Measurements from ENCODE around the gene PRAMEF1.
"Not testable (repeated sequence)": the region's sequence is repeated elsewhere in the genome, so short reads cannot be mapped to it uniquely, and the experiment has no call there.

PRAMEF1 gene

GRCh38 chr1:12799730-12800129 is 8.5 kb downstream of the PRAMEF1 start:
- no peak overlapping the region for H3K27ac ChIP-seq
- TF ChIP-seq ZFX (IDR thresholded peaks at IDR 0.05): no peak
- no peak for TF ChIP-seq CTCF (conservative IDR thresholded peaks at IDR 0.05)

GRCh38 chr1:12809933-12810332 is 18.7 kb downstream of the PRAMEF1 start:
- H3K27ac ChIP-seq: no peak overlapping the region
- TF ChIP-seq ZFX (IDR thresholded peaks at IDR 0.05) (no peak), CTCF (conservative IDR thresholded peaks at IDR 0.05) (no peak)

- H3K27ac ChIP-seq: no peak overlapping the region
- TF ChIP-seq CTCF (conservative IDR thresholded peaks at IDR 0.05) (no peak), ZFX (IDR thresholded peaks at IDR 0.05) (no peak)
Observed at GRCh38 chr1:12810691-12811408, 19.7 kb downstream of the PRAMEF1 start.

GRCh38 chr1:12811409-12811784 is 20.2 kb downstream of the PRAMEF1 start:
- TF ChIP-seq CTCF (conservative IDR thresholded peaks at IDR 0.05): no peak
- TF ChIP-seq ZFX (IDR thresholded peaks at IDR 0.05): no peak
- H3K27ac ChIP-seq: no peak overlapping the region

GRCh38 chr1:12819061-12819460 is 27.9 kb downstream of the PRAMEF1 start:
- H3K27ac ChIP-seq: not testable (repeated sequence)

GRCh38 chr1:12831310-12831709 is 40.1 kb downstream of the PRAMEF1 start, which contains the start of gene PRAMEF11:
PRAMEF11 (minus strand) TSS chr1:12831410; CDS start chr1:12828789, 2,621 bp downstream.
- H3K27ac ChIP-seq: not testable (repeated sequence)

GRCh38 chr1:12833251-12833650 is 42.1 kb downstream of the PRAMEF1 start:
- not testable (repeated sequence) for H3K27ac ChIP-seq
